Measurements from ENCODE around the gene CAMK4. TPM values are rescaled to one million over a fixed set of nuclear protein-coding genes. Genes with fewer than 3 reads are reported as not detected.

The CAMK4 gene
- total and polyA plus RNA-seq, 4 donors = 15.8 to 49.1 (median 25.0) TPM

DNA sequence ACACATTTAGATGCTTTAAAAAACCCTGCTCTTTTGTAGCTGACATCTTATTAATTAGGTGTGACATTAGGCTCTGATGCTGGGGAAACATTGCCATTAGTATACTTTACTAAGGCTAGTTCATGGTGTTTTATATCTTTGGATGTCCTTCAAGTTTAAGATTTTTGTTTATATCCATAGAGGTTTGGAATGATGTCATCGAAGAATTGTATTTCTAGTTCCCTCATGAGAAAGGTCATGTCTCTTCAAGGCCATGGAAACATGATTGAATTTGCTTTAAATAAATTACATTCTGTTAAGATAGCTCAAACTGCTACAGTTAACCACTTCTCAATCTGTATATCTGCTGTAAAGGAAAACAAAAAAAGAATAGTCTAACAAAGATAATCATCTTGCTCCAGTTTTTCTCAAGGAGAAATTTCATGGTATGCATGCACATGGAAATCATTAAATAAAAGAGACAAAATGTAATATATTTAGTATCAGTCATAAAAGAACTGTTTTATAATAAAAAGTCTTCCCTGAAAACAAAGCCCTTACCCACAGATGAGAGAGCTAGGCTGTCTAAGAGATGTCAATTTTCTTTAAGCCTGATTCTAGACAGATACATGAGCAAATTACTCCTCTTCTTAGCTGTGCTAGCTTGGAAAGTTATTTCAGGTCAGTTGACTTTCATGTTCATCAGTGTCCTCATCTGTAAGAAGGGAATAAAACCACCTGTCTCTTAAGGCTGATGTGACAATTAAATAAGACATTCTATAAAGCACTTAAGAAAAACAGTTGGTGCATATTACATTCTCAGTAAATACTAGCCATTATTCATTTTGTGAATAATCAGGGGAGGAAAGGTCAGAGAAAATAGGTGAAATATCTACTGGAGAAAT lies 313.2 kb downstream of the CAMK4 start:
- Histone ChIP-seq H3K27ac (ENCODE audit: low read depth, low read length) (peak overlapping the region; percentile 10), H3K27me3 (ENCODE audit: control insufficient read depth, insufficient read depth, low read length) (no peaks in the 10 kb centered on the region), H3K9me3 (ENCODE audit: control insufficient read depth, insufficient read depth, low read length) (no peaks in the 10 kb centered on the region), H3K4me1 (ENCODE audit: control insufficient read depth, insufficient read depth, low read length) (no peaks in the 10 kb centered on the region), H3K4me3 (ENCODE audit: low read depth, low read length) (no peak overlapping the region), H3K36me3 (ENCODE audit: control insufficient read depth, insufficient read depth, low read length) (no peaks in the 10 kb centered on the region)
- no CpG with 5 or more reads among the region's 1 CpG for WGBS (ENCODE audit: insufficient coverage)
- DNase-seq (ENCODE audit: low read depth in 4 of 6, low spot score in 6 of 6) = no peak

Other genes with a start within 250 kb of the CAMK4 start
- gene TSLP, start 152.7 kb upstream of the CAMK4 start, total RNA-seq = under 1 TPM; 0.20 to 0.22 TPM
- gene TSLP, start 152.7 kb upstream of the CAMK4 start, polyA plus RNA-seq (ENCODE audit: insufficient read length in 2 of 2) = under 1 TPM; 0.09 to 0.14 TPM
- 10 to 100 TPM; 31.6 to 44.9 TPM for gene WDR36, start 132.0 kb upstream of the CAMK4 start, total RNA-seq
- 10 to 100 TPM; 12.6 to 17.0 TPM for gene WDR36, start 132.0 kb upstream of the CAMK4 start, polyA plus RNA-seq (ENCODE audit: insufficient read length in 2 of 2)

Measured in spinal cord (tissue), 10 donors.